ENCODE results near the gene NHSL2.

NHSL2 gene

GRCh38 chrX:71974916-71975315 lies 64.3 kb downstream of the NHSL2 start:
- Histone ChIP-seq H3K79me2 (ENCODE audit: insufficient read depth, low read depth) (no peaks in the 10 kb centered on the region), H3K9ac (no peak overlapping the region), H2AFZ (ENCODE audit: low read depth) (no peak overlapping the region), H3K4me2 (no peak overlapping the region), H3K27me3 (ENCODE audit: insufficient read depth, low read depth) (no peaks in the 10 kb centered on the region), H3K4me1 (ENCODE audit: low read depth, poor library complexity, severe bottlenecking) (peaks cover 35% of the 10 kb centered on the region), H3K36me3 (ENCODE audit: insufficient read depth) (no peaks in the 10 kb centered on the region), H4K20me1 (ENCODE audit: insufficient read depth) (no peaks in the 10 kb centered on the region), H3K27ac (no peak overlapping the region), H3K4me3 (IDR thresholded peaks at IDR 0.05; ENCODE audit: insufficient read depth, low read depth, low read length) (no peak overlapping the region)
- TF ChIP-seq CTCF (conservative IDR thresholded peaks at IDR 0.05; ENCODE audit: low read depth, low read length) = no peak

DNA sequence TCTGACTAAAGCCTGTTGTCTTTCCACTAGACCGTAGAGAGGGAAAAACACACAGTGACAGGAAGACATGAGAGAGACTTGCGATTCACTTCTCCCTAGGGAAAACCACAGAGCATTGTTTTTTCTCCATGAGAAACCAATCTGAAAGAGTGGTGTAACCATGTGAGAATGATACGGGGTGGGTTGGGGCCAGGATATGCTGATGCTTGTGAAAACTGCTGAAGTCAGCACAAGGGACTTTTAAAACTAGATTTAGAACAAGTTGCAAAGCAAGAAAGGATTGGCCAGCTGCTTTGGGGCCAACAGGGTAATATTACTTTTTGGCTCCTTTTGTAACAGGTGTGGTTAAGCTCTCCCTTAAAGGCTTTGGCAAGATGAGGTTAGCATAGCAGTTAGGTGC lies 66.1 kb downstream of the NHSL2 start:
- H3K9ac ChIP-seq = no peak overlapping the region
- no peak overlapping the region for H2AFZ ChIP-seq (ENCODE audit: low read depth)
- no peaks in the 10 kb centered on the region for H4K20me1 ChIP-seq (ENCODE audit: insufficient read depth)
- peaks cover 35% of the 10 kb centered on the region for H3K4me1 ChIP-seq (ENCODE audit: low read depth, poor library complexity, severe bottlenecking)
- no peak overlapping the region for H3K4me3 ChIP-seq (IDR thresholded peaks at IDR 0.05; ENCODE audit: insufficient read depth, low read depth, low read length)
- H3K27ac ChIP-seq = peak overlapping the region; percentile 27; the same call in 1 of the 2 replicates
- TF ChIP-seq CTCF (conservative IDR thresholded peaks at IDR 0.05; ENCODE audit: low read depth, low read length) = no peak
- peak overlapping the region; percentile 44 for H3K4me2 ChIP-seq
- no peaks in the 10 kb centered on the region for H3K79me2 ChIP-seq (ENCODE audit: insufficient read depth, low read depth)
- no peaks in the 10 kb centered on the region for H3K36me3 ChIP-seq (ENCODE audit: insufficient read depth)
- no peaks in the 10 kb centered on the region for H3K27me3 ChIP-seq (ENCODE audit: insufficient read depth, low read depth)

DNA sequence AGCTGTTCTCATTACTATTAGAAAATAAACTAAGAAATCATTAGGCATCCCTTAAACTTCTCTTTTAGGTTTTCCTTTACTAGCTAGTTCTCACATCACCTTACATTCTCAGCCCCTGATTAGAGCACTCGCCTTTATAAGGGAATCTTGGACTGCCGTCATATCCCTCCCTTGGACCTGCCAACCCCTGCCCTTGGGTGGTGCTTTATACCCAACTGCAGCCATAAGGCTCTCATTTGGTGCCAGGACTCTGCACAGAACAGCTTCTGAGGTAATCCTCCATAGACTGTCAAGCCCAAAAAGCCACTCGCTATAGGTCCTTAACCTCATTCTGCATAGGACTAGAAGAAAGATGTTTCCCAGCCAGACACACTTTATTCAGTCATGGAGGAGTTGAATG lies 67.5 kb downstream of the NHSL2 start:
- Histone ChIP-seq H3K36me3 (ENCODE audit: insufficient read depth) (no peaks in the 10 kb centered on the region), H3K27me3 (ENCODE audit: insufficient read depth, low read depth) (no peaks in the 10 kb centered on the region), H3K27ac (no peak overlapping the region), H3K4me1 (ENCODE audit: low read depth, poor library complexity, severe bottlenecking) (peaks cover 35% of the 10 kb centered on the region), H2AFZ (ENCODE audit: low read depth) (no peak overlapping the region), H3K79me2 (ENCODE audit: insufficient read depth, low read depth) (no peaks in the 10 kb centered on the region), H4K20me1 (ENCODE audit: insufficient read depth) (no peaks in the 10 kb centered on the region), H3K9ac (no peak overlapping the region), H3K4me3 (IDR thresholded peaks at IDR 0.05; ENCODE audit: insufficient read depth, low read depth, low read length) (no peak overlapping the region), H3K4me2 (peak overlapping the region; percentile 67)
- no peak for TF ChIP-seq CTCF (conservative IDR thresholded peaks at IDR 0.05; ENCODE audit: low read depth, low read length)

- Histone ChIP-seq H3K79me2 (ENCODE audit: insufficient read depth, low read depth) (no peaks in the 10 kb centered on the region), H3K27me3 (ENCODE audit: insufficient read depth, low read depth) (no peaks in the 10 kb centered on the region), H2AFZ (ENCODE audit: low read depth) (no peak overlapping the region), H3K36me3 (ENCODE audit: insufficient read depth) (no peaks in the 10 kb centered on the region), H3K27ac (no peak overlapping the region), H3K9ac (no peak overlapping the region), H3K4me3 (IDR thresholded peaks at IDR 0.05; ENCODE audit: insufficient read depth, low read depth, low read length) (no peak overlapping the region), H4K20me1 (ENCODE audit: insufficient read depth) (no peaks in the 10 kb centered on the region), H3K4me1 (ENCODE audit: low read depth, poor library complexity, severe bottlenecking) (no peaks in the 10 kb centered on the region), H3K4me2 (no peak overlapping the region)
- TF ChIP-seq CTCF (conservative IDR thresholded peaks at IDR 0.05; ENCODE audit: low read depth, low read length) = no peak
These were observed 79.3 kb downstream of the NHSL2 start for GRCh38 chrX:71989768-71990426.

Measured in KMS-11 (cell line).